HCT116 (cell line): ENCODE measurements around the gene TCEA2. TPM values are rescaled to one million over a fixed set of nuclear protein-coding genes. Genes with fewer than 3 reads are reported as not detected.

ENCODE experiments used
- ATAC-seq: fragments of 200-7000 bp; cut with Tn5 transposase; 2 replicates; pipeline ENCODE4 v1.9.1; 2020; ENCODE audit warnings: mild to moderate bottlenecking, moderate library complexity
- BruUV-seq: library from RNA; stranded (reverse); fragments of 400-500 nt; replicated peaks from 2 replicates; lab custom pipeline; 2021; lab: Mats Ljungman, UMichigan
- CTCF ChIA-PET: fragments of 300-600 bp; sonication (Branson Sonifier 250); formaldehyde crosslinking; loops from one replicate; lab custom pipeline; 2021; ENCODE audit warnings: antibody characterized with exemption; lab: Charles Lee
- POLR2A ChIA-PET: fragments of 300-600, 350-600 bp; sonication (Branson Sonifier 250); formaldehyde crosslinking; loops from one replicate; lab custom pipeline; 2021; ENCODE audit warnings: antibody characterized with exemption; lab: Charles Lee
- RAD21 ChIA-PET, 2 experiments: fragments of 300-600 bp; sonication (Branson Sonifier 250); formaldehyde crosslinking; loops; one replicate each; lab custom pipeline; 2023; ENCODE audit warnings: low total read pairs in 2 of 2; ENCODE audit not compliant: uncharacterized antibody in 2 of 2, unreplicated experiment in 2 of 2, low non-redundant PET in 1 of 2; lab: Charles Lee
- DNase-seq: peaks from one replicate; pipeline ENCODE4 v3.0.0-alpha.2; 2010; ENCODE audit warnings: low read depth, low spot score
- H2AFZ ChIP-seq: fragments of 200-600 bp; shearing (Covaris generic), sonication (generic); 2 replicates; pipeline ENCODE4 v1.6.1; 2017; ENCODE audit warnings: low read depth, mixed run types, mixed read lengths, antibody characterized with exemption, low read length; ENCODE audit not compliant: poor library complexity, severe bottlenecking
- H3K27ac ChIP-seq: 2 replicates; pipeline ENCODE4 v1.5.1; 2012; ENCODE audit warnings: low read depth, low read length
- H3K27me3 ChIP-seq: fragments of 200-600 bp; sonication (generic); 2 replicates; pipeline ENCODE4 v1.6.1; 2016; ENCODE audit warnings: mixed run types, low read length, mixed read lengths; ENCODE audit not compliant: insufficient read depth
- H3K36me3 ChIP-seq, 2 experiments: fragments of 200-500 bp in 1 of 2; fragments of 200-600 bp in 1 of 2; sonication (Bioruptor generic) in 1 of 2; sonication (generic) in 1 of 2; 2 replicates each; pipeline versions ENCODE4 v1.5.1 to v1.6.1; 2014 to 2016; ENCODE audit warnings: low read length in 2 of 2, inconsistent platforms in 1 of 2, mixed read lengths in 1 of 2, mixed run types in 1 of 2; ENCODE audit not compliant: insufficient read depth in 2 of 2, control insufficient read depth in 1 of 2
- H3K4me1 ChIP-seq, 2 experiments: fragments of 200-600 bp in 1 of 2; sonication (generic) in 1 of 2; 2 replicates each; pipeline versions ENCODE4 v1.5.1 to v1.6.1; 2012 to 2017; ENCODE audit warnings: low read length in 2 of 2, inconsistent platforms in 1 of 2, mild to moderate bottlenecking in 1 of 2, mixed read lengths in 1 of 2, mixed run types in 1 of 2, moderate library complexity in 1 of 2; ENCODE audit not compliant: insufficient read depth in 2 of 2, control insufficient read depth in 1 of 2
- H3K4me2 ChIP-seq: fragments of 200-600 bp; sonication (generic); 2 replicates; pipeline ENCODE4 v1.6.1; 2017; ENCODE audit warnings: mixed run types, low read length, mixed read lengths
- H3K4me3 ChIP-seq, 2 experiments: fragments of 200-600 bp in 1 of 2; sonication (generic) in 1 of 2; replicated peaks in 1 of 2; 2 replicates each; pipeline ENCODE4 v1.5.1; 2011 to 2016; ENCODE audit warnings: low read length in 2 of 2, control low read depth in 1 of 2, low read depth in 1 of 2, mild to moderate bottlenecking in 1 of 2, mixed read lengths in 1 of 2, mixed run types in 1 of 2
- H3K79me2 ChIP-seq: fragments of 200-600 bp; sonication (generic); 2 replicates; pipeline ENCODE4 v1.6.1; 2017; ENCODE audit warnings: mild to moderate bottlenecking, mixed run types, low read length, moderate library complexity, mixed read lengths; ENCODE audit not compliant: insufficient read depth
- H3K9ac ChIP-seq: fragments of 200-600 bp; sonication (generic); 2 replicates; pipeline ENCODE4 v1.6.1; 2016; ENCODE audit warnings: low read length, mixed read lengths
- H3K9me2 ChIP-seq: fragments of 200-600 bp; sonication (generic), shearing (Covaris generic); 2 replicates; pipeline ENCODE4 v1.6.1; 2017; ENCODE audit warnings: mixed run types, mild to moderate bottlenecking, moderate library complexity; ENCODE audit not compliant: insufficient read depth
- H3K9me3 ChIP-seq, 2 experiments: fragments of 200-500 bp in 1 of 2; fragments of 200-600 bp in 1 of 2; sonication (Bioruptor generic) in 1 of 2; sonication (generic) in 1 of 2; 2 replicates each; pipeline ENCODE4 v1.6.1; 2014 to 2017; ENCODE audit warnings: low read length in 2 of 2, mixed read lengths in 2 of 2, inconsistent platforms in 1 of 2, low read depth in 1 of 2, mild to moderate bottlenecking in 1 of 2, mixed run types in 1 of 2, moderate library complexity in 1 of 2; ENCODE audit not compliant: control insufficient read depth in 1 of 2, insufficient read depth in 1 of 2
- H4K20me1 ChIP-seq: fragments of 200-600 bp; sonication (generic), shearing (Covaris generic); 2 replicates; pipeline ENCODE4 v1.6.1; 2017; ENCODE audit warnings: mixed run types, mild to moderate bottlenecking, moderate library complexity; ENCODE audit not compliant: insufficient read depth
- CEBPB ChIP-seq: IDR thresholded peaks from 2 replicates; pipeline ENCODE4 v1.6.1; 2012; ENCODE audit warnings: low read depth
- ELF1 ChIP-seq: IDR thresholded peaks from 2 replicates; pipeline ENCODE4 v1.6.1; 2012; ENCODE audit warnings: low read depth, borderline replicate concordance
- EZH2 ChIP-seq: fragments of 200-600 bp; sonication (generic); IDR thresholded peaks from 2 replicates; pipeline ENCODE4 v1.6.1; 2017; ENCODE audit warnings: antibody characterized with exemption, mixed run types
- RAD21 ChIP-seq: IDR thresholded peaks from 2 replicates; pipeline ENCODE4 v1.6.1; 2012; ENCODE audit warnings: low read depth, mild to moderate bottlenecking
- SP1 ChIP-seq: IDR thresholded peaks from 2 replicates; pipeline ENCODE4 v1.6.1; 2012; ENCODE audit warnings: low read depth
- SRF ChIP-seq: IDR thresholded peaks from 2 replicates; pipeline ENCODE4 v1.6.1; 2012; ENCODE audit warnings: low read depth
- intact Hi-C: fragments of 100-400 bp; cut with micrococcal nuclease; formaldehyde crosslinking; loops from 2 replicates; pipeline ENCODE4 v1.10.0; 2022
- total RNA-seq: library from RNA; stranded (reverse); gene quantifications from one replicate; pipeline ENCODE4 v1.2.1, GENCODE V29; 2021; ENCODE audit not compliant: unreplicated experiment
- TF ChIP-seq, protein P1 (sequence below): IDR thresholded peaks from 2 replicates; pipeline ENCODE4 v1.6.1; 2012; ENCODE audit warnings: low read depth

The TCEA2 gene
- total RNA-seq, 1 experiment from 2014 or later = 29.7 TPM

DNA sequence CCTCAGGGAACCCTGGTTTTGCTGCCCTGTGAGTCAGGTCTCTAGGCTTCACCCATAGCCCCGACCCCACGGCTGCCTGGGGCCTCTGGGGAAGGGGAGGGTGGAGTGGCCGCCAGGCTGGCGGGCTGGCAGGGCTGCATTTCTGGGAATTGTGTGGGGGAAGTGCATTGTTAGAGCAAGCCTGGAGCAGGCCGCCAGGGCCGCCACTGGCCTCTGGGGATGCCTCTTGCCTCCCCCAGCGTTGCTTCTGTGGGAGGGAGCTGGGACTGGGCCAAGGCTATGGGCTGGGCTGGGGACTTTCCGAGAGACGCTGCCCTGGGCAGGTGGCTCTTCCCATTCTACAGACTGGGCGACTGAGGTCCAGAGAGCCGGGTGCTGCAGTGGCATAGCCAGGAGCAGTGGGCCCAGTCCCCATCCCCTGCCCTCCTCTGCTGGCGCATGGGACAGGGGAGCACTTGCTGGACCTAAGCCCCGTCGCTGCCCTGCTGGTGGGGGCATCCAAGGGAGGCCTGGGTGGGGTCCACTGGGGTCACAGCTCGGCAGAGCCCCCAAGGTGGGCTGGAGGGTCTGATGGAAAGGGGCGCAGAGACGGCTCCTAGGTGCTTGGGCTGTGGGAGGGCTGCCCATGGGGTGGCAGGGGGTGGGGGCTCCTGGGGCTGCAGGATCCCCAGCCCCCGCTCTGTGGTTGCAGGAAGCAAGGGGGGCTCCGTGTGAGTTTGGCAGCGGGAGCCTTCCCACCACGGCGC, 6.9 kb upstream of the TCEA2 start:
- intact Hi-C loops = loop anchor here (2.0 to 10.0 kb wide), 2 partner anchors 75 to 351 kb away; partner anchors contain the start of genes ARFRP1, PRPF6 and ZGPAT
- no peaks in the 10 kb centered on the region for H3K9me3 ChIP-seq
- no peaks in the 10 kb centered on the region for H3K36me3 ChIP-seq
- DNase-seq = no peak
- no peaks in the 10 kb centered on the region for H4K20me1 ChIP-seq
- ChIA-PET RAD21 (no interaction called here), CTCF (no interaction called here)
- no peak overlapping the region for H3K9ac ChIP-seq
- no peaks in the 10 kb centered on the region for H3K9me2 ChIP-seq
- H3K4me3 ChIP-seq = no peak overlapping the region
- BruUV-seq = no TSS peak
- H3K27me3 ChIP-seq = no peaks in the 10 kb centered on the region
- H3K4me2 ChIP-seq = no peak overlapping the region
- H2AFZ ChIP-seq = no peak overlapping the region
- TF ChIP-seq CEBPB (no peak), SRF (no peak), ELF1 (no peak), RAD21 (no peak), EZH2 (no peak), SP1 (no peak)
- TF ChIP-seq, protein P1, sequence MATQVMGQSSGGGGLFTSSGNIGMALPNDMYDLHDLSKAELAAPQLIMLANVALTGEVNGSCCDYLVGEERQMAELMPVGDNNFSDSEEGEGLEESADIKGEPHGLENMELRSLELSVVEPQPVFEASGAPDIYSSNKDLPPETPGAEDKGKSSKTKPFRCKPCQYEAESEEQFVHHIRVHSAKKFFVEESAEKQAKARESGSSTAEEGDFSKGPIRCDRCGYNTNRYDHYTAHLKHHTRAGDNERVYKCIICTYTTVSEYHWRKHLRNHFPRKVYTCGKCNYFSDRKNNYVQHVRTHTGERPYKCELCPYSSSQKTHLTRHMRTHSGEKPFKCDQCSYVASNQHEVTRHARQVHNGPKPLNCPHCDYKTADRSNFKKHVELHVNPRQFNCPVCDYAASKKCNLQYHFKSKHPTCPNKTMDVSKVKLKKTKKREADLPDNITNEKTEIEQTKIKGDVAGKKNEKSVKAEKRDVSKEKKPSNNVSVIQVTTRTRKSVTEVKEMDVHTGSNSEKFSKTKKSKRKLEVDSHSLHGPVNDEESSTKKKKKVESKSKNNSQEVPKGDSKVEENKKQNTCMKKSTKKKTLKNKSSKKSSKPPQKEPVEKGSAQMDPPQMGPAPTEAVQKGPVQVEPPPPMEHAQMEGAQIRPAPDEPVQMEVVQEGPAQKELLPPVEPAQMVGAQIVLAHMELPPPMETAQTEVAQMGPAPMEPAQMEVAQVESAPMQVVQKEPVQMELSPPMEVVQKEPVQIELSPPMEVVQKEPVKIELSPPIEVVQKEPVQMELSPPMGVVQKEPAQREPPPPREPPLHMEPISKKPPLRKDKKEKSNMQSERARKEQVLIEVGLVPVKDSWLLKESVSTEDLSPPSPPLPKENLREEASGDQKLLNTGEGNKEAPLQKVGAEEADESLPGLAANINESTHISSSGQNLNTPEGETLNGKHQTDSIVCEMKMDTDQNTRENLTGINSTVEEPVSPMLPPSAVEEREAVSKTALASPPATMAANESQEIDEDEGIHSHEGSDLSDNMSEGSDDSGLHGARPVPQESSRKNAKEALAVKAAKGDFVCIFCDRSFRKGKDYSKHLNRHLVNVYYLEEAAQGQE = no peak
- TF ChIP-seq, all 23 proteins: peak for 0
- Histone ChIP-seq H3K79me2 (no peaks in the 10 kb centered on the region), H3K4me1 (peaks cover 9 to 32% of the 10 kb centered on the region in 2 experiments; a peak in 3 of 4 replicates), H3K27ac (no peak overlapping the region)
- no peak for ATAC-seq
- POLR2A ChIA-PET = no interaction called here
